Measurements from ENCODE around the gene LINC00305.

Gene LINC00305

GRCh38 chr18:64044616-64045015 lies 104.3 kb downstream of the LINC00305 start:
- H3K4me3 ChIP-seq (replicated peaks; ENCODE audit: low read depth, low read length), result no peak overlapping the region
- TF ChIP-seq CTCF (IDR thresholded peaks at IDR 0.05; ENCODE audit: low read depth, low read length, missing control alignments), result no peak
- no peak for DNase-seq (ENCODE audit: extremely low read depth, low read depth)

GRCh38 chr18:64042728-64043358 lies 106.0 kb downstream of the LINC00305 start:
- no peak overlapping the region for H3K4me3 ChIP-seq (replicated peaks; ENCODE audit: low read depth, low read length)
- no peak for TF ChIP-seq CTCF (IDR thresholded peaks at IDR 0.05; ENCODE audit: low read depth, low read length, missing control alignments)
- DNase-seq (ENCODE audit: extremely low read depth, low read depth), result no peak

- peak; percentile 42 for TF ChIP-seq CTCF (IDR thresholded peaks at IDR 0.05; ENCODE audit: low read depth, low read length, missing control alignments)
- H3K4me3 ChIP-seq (replicated peaks; ENCODE audit: low read depth, low read length), result no peak overlapping the region
- peak; percentile 16 for DNase-seq (ENCODE audit: extremely low read depth, low read depth)
Observed at GRCh38 chr18:64037812-64038414, 111.0 kb downstream of the LINC00305 start.

- DNase-seq (ENCODE audit: extremely low read depth, low read depth), result no peak
- no peak for TF ChIP-seq CTCF (IDR thresholded peaks at IDR 0.05; ENCODE audit: low read depth, low read length, missing control alignments)
- no peak overlapping the region for H3K4me3 ChIP-seq (replicated peaks; ENCODE audit: low read depth, low read length)
Observed at GRCh38 chr18:64032312-64032711, 116.6 kb downstream of the LINC00305 start.

- no peak overlapping the region for H3K4me3 ChIP-seq (replicated peaks; ENCODE audit: low read depth, low read length)
- no peak for TF ChIP-seq CTCF (IDR thresholded peaks at IDR 0.05; ENCODE audit: low read depth, low read length, missing control alignments)
- no peak for DNase-seq (ENCODE audit: extremely low read depth, low read depth)
Observed at GRCh38 chr18:64031411-64031810, 117.5 kb downstream of the LINC00305 start.

All from HFF-Myc (cell line).